ENCODE data around the gene LIM2.

DNA sequence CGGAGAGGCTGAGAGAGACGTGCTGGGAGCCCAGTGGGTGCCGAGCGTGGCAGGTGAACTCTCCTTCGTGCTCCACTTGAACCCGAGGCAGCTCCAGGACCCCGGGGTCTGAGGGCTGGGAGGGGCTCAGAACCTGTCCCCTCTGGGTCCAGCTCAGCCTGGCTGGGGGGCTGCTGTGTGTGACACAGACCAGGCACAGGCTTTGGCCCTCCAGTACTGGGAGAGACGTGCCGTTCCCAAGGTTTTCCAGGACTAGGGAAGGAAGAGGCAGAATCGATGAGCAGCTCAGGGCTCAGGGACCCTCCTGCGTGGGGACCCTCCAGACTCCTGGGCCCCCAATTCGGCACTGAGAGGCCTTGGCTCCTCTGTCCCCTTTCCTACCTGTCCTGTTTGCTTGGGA lies 27.4 kb upstream of the LIM2 start:
- TF ChIP-seq POLR2AphosphoS5 (IDR thresholded peaks at IDR 0.05): no peak
- TF ChIP-seq CTCF (IDR thresholded peaks at IDR 0.05 in 8 of 11, conservative IDR thresholded peaks at IDR 0.05 in 3 of 11): no peak
